GM12878 (cell line): ENCODE results near the gene COPB1. TPM values are rescaled to one million over a fixed set of nuclear protein-coding genes. Genes with fewer than 3 reads are reported as not detected.

ENCODE experiments used
- ATAC-seq: fragments of 200-7000 bp; cut with Tn5 transposase; 3 replicates; pipeline ENCODE4 v1.9.1; 2020; ENCODE audit warnings: mild to moderate bottlenecking, moderate library complexity
- BruUV-seq: library from RNA; stranded (reverse); fragments of 400-500 nt; replicated peaks from 2 replicates; lab custom pipeline; 2021; lab: Mats Ljungman, UMichigan
- CTCF ChIA-PET: fragments of 300-600 bp; sonication (Branson Sonifier 250); formaldehyde crosslinking; extraction: SDS; loops from one replicate; lab custom pipeline; 2021; ENCODE audit warnings: inconsistent platforms; lab: Yijun Ruan, JAX
- POLR2A ChIA-PET: fragments of 350-600 bp; formaldehyde crosslinking; extraction: SDS; loops from one replicate; lab custom pipeline; 2021; ENCODE audit warnings: inconsistent platforms; lab: Charles Lee
- RAD21 ChIA-PET: fragments of 300-600 bp; sonication (Branson Sonifier 250); formaldehyde crosslinking; loops from one replicate; lab custom pipeline; 2023; ENCODE audit warnings: antibody characterized with exemption; ENCODE audit not compliant: unreplicated experiment; lab: Charles Lee
- SMC1A ChIA-PET: fragments of 300-600 bp; sonication (Branson Sonifier 250); formaldehyde crosslinking; loops from one replicate; lab custom pipeline; 2023; ENCODE audit not compliant: unreplicated experiment, uncharacterized antibody; lab: Charles Lee
- DNase-seq: peaks from one replicate; pipeline ENCODE4 v3.0.0-alpha.2; 2011; ENCODE audit warnings: low read depth, low spot score
- FAIRE-seq: peaks from 3 replicates; lab custom pipeline; 2011; peaks lifted over from hg19 to GRCh38; lab: Jason Lieb, UNC
- H2AFZ ChIP-seq: 2 replicates; pipeline ENCODE4 v1.6.0; 2011; ENCODE audit warnings: low read depth, low read length, control low read depth; ENCODE audit not compliant: control insufficient read depth
- H3K27ac ChIP-seq: 2 replicates; pipeline ENCODE4 v1.5.1; 2011; ENCODE audit warnings: control low read depth; ENCODE audit not compliant: control insufficient read depth, insufficient read depth
- H3K27me3 ChIP-seq, 2 experiments: replicated peaks in 1 of 2; 2 replicates each; pipeline versions ENCODE4 v1.6.0 to v1.6.1; 2011; ENCODE audit warnings: low read length in 1 of 2; ENCODE audit not compliant: control insufficient read depth in 2 of 2, insufficient read depth in 2 of 2
- H3K36me3 ChIP-seq, 2 experiments: 2 replicates each; pipeline ENCODE4 v1.5.1; 2011; ENCODE audit warnings: low read length in 1 of 2; ENCODE audit not compliant: control insufficient read depth in 2 of 2, insufficient read depth in 2 of 2
- H3K4me1 ChIP-seq: 2 replicates; pipeline ENCODE4 v1.6.1; 2011; ENCODE audit warnings: mild to moderate bottlenecking, low read length, moderate library complexity, mixed read lengths; ENCODE audit not compliant: control insufficient read depth, insufficient read depth
- H3K4me2 ChIP-seq: 2 replicates; pipeline ENCODE4 v1.6.0; 2011; ENCODE audit warnings: control low read depth; ENCODE audit not compliant: control insufficient read depth, insufficient read depth
- H3K4me3 ChIP-seq: fragments of 200-600 bp; sonication (generic); 2 replicates; pipeline ENCODE4 v1.5.1; 2016
- H3K79me2 ChIP-seq: 2 replicates; pipeline ENCODE4 v1.6.0; 2011; ENCODE audit warnings: low read length; ENCODE audit not compliant: control insufficient read depth, insufficient read depth
- H3K9ac ChIP-seq: 2 replicates; pipeline ENCODE4 v1.8.0; 2011; ENCODE audit warnings: low read length, control low read depth, mixed read lengths; ENCODE audit not compliant: control insufficient read depth, insufficient read depth
- H3K9me3 ChIP-seq: replicated peaks from 3 replicates; pipeline ENCODE4 v1.5.1; 2011; ENCODE audit warnings: mild to moderate bottlenecking, low read length; ENCODE audit not compliant: control insufficient read depth, insufficient read depth
- H4K20me1 ChIP-seq: 2 replicates; pipeline ENCODE4 v1.6.0; 2011; ENCODE audit not compliant: control insufficient read depth, insufficient read depth
- E4F1 ChIP-seq: fragments of 450-650 bp; IDR thresholded peaks from 2 replicates; pipeline ENCODE4 v1.6.1; 2018; ENCODE audit warnings: borderline replicate concordance, mild to moderate bottlenecking; ENCODE audit not compliant: partially characterized antibody
- EGR1 ChIP-seq, 2 experiments: IDR thresholded peaks; 1 replicate in 1 of 2; 2 replicates in 1 of 2; pipeline ENCODE4 v1.6.1; 2011 to 2012; ENCODE audit warnings: low read depth in 2 of 2, low read length in 2 of 2, borderline replicate concordance in 1 of 2, mild to moderate bottlenecking in 1 of 2, moderate library complexity in 1 of 2
- MEF2A ChIP-seq: IDR thresholded peaks from 2 replicates; pipeline ENCODE4 v1.6.1; 2011; ENCODE audit warnings: low read depth, mild to moderate bottlenecking, low read length, moderate library complexity; ENCODE audit not compliant: insufficient read depth
- MYC ChIP-seq: IDR thresholded peaks from 2 replicates; pipeline ENCODE4 v1.6.1; 2011; ENCODE audit warnings: mild to moderate bottlenecking, low read length, moderate library complexity, inconsistent platforms; ENCODE audit not compliant: insufficient read depth, insufficient replicate concordance, insufficient read length, severe bottlenecking
- NFXL1 ChIP-seq: fragments of 450-650 bp; IDR thresholded peaks from 2 replicates; pipeline ENCODE4 v1.6.1; 2017; ENCODE audit warnings: antibody characterized with exemption, mild to moderate bottlenecking, borderline replicate concordance
- PAX5 ChIP-seq: IDR thresholded peaks from 2 replicates; pipeline ENCODE4 v1.6.1; 2011; ENCODE audit warnings: low read depth, low read length, borderline replicate concordance
- RBBP5 ChIP-seq: fragments of 200-600 bp; sonication (generic); conservative IDR thresholded peaks from 2 replicates; pipeline ENCODE4 v1.6.1; 2016
- RFX5 ChIP-seq: IDR thresholded peaks from 2 replicates; pipeline ENCODE4 v1.6.1; 2011; ENCODE audit warnings: low read depth, low read length, improper control_type of control experiment
- SREBF2 ChIP-seq: IDR thresholded peaks from 2 replicates; pipeline ENCODE4 v1.6.1; 2012; ENCODE audit warnings: mild to moderate bottlenecking, low read length
- USF2 ChIP-seq: IDR thresholded peaks from 2 replicates; pipeline ENCODE4 v1.6.1; 2011; ENCODE audit warnings: low read depth, low read length, improper control_type of control experiment, borderline replicate concordance
- ZBTB11 ChIP-seq: fragments of 450-650 bp; formaldehyde crosslinking; IDR thresholded peaks from 2 replicates; pipeline ENCODE4 v1.5.0; 2022; ENCODE audit warnings: mild to moderate bottlenecking, missing genetic modification characterization
- WGBS: methylation state at CpG from one replicate; pipeline ENCODE4 v1.1.6; 2016; ENCODE audit warnings: low lambda C conversion rate; ENCODE audit not compliant: insufficient replicate concordance, insufficient coverage; ENCODE audit errors: missing lambda C conversion rate; 5-methylcytosine and 5-hydroxymethylcytosine counted together
- in situ Hi-C: fragments of 300-500 bp; cut with MboI; formaldehyde crosslinking; loops from 9 replicates; pipeline ENCODE4 v1.14.3; 2018; ENCODE audit warnings: mixed read lengths
- intact Hi-C: fragments of 100-400 bp; cut with micrococcal nuclease; formaldehyde crosslinking; loops from one replicate; pipeline ENCODE4 v1.14.2; 2022; ENCODE audit not compliant: unreplicated experiment
- polyA plus RNA-seq, 11 experiments: library from polyadenylated mRNA; depleted of rRNA in 4 of 11; unstranded in 6 of 11; stranded (reverse) in 5 of 11; fragments of >200 nt; fragmentation: Nextera tagmentation in 4 of 11; fragmentation: Illumina TruSeq in 1 of 11; extraction: Ambion mirVana in 4 of 11; extraction: Trizol in 1 of 11; gene quantifications; 1 replicate in 1 of 11; 2 replicates in 10 of 11; pipeline versions ENCODE4 v1.2.1 to v1.2.3, GENCODE V29; 2011 to 2016; ENCODE audit warnings: inconsistent platforms in 2 of 11, missing spikeins in 2 of 11, low read depth in 1 of 11
- total RNA-seq, 4 experiments: library from RNA; depleted of rRNA in 3 of 4; stranded (reverse); fragments of >200 nt in 3 of 4; fragmentation: Illumina TruSeq in 1 of 4; extraction: Trizol in 1 of 4; gene quantifications; 2 replicates each; pipeline versions ENCODE4 v1.2.1 to v1.2.3, GENCODE V29; 2013 to 2021
- TF ChIP-seq, protein P1 (sequence below): fragments of 450-650 bp; IDR thresholded peaks from 2 replicates; pipeline ENCODE4 v1.6.1; 2017; ENCODE audit warnings: mild to moderate bottlenecking, moderate library complexity

COPB1 gene
- total and polyA plus RNA-seq, 10 of the 15 experiments (the other 5 are each of a cell fraction or from before 2014, with no cell fraction given): 67.0 to 149 (median 109) TPM

- Histone ChIP-seq H3K79me2 (no peaks in the 10 kb centered on the region), H3K27me3 (no peaks in the 10 kb centered on the region), H3K9ac (no peak overlapping the region), H3K4me1 (no peaks in the 10 kb centered on the region), H3K4me3 (no peak overlapping the region), H3K27ac (no peak overlapping the region), H3K9me3 (no peaks in the 10 kb centered on the region), H4K20me1 (no peaks in the 10 kb centered on the region), H2AFZ (no peak overlapping the region), H3K36me3 (peaks cover 7 to 44% of the 10 kb centered on the region in 2 experiments), H3K4me2 (no peak overlapping the region)
- intact Hi-C loops: no loop called here
- SMC1A ChIA-PET: interaction anchor here (0.7 to 1.4 kb wide), 3 partner anchors 9 to 1344 kb away, joined by 3 to 5 read pairs (median 4); no protein-coding TSS in a partner anchor
- ATAC-seq (no peak), FAIRE-seq (no peak), DNase-seq (no peak)
- in situ Hi-C loops: no loop called here
- WGBS: 100% methylated on average over 1 of the region's 1 CpG
- no TSS peak for BruUV-seq
- RAD21 ChIA-PET: no interaction called here
- CTCF ChIA-PET: interaction anchor here (1.1 to 1.2 kb wide), 2 partner anchors 11 to 171 kb away, joined by 3 to 4 read pairs; no protein-coding TSS in a partner anchor
- POLR2A ChIA-PET: interaction anchor here (0.6 to 1.5 kb wide), 4 partner anchors 9 to 670 kb away, joined by 3 to 4 read pairs (median 3); no protein-coding TSS in a partner anchor
- TF ChIP-seq ZBTB11 (CRISPR knock-in tag): no peak
- TF ChIP-seq, protein P1, sequence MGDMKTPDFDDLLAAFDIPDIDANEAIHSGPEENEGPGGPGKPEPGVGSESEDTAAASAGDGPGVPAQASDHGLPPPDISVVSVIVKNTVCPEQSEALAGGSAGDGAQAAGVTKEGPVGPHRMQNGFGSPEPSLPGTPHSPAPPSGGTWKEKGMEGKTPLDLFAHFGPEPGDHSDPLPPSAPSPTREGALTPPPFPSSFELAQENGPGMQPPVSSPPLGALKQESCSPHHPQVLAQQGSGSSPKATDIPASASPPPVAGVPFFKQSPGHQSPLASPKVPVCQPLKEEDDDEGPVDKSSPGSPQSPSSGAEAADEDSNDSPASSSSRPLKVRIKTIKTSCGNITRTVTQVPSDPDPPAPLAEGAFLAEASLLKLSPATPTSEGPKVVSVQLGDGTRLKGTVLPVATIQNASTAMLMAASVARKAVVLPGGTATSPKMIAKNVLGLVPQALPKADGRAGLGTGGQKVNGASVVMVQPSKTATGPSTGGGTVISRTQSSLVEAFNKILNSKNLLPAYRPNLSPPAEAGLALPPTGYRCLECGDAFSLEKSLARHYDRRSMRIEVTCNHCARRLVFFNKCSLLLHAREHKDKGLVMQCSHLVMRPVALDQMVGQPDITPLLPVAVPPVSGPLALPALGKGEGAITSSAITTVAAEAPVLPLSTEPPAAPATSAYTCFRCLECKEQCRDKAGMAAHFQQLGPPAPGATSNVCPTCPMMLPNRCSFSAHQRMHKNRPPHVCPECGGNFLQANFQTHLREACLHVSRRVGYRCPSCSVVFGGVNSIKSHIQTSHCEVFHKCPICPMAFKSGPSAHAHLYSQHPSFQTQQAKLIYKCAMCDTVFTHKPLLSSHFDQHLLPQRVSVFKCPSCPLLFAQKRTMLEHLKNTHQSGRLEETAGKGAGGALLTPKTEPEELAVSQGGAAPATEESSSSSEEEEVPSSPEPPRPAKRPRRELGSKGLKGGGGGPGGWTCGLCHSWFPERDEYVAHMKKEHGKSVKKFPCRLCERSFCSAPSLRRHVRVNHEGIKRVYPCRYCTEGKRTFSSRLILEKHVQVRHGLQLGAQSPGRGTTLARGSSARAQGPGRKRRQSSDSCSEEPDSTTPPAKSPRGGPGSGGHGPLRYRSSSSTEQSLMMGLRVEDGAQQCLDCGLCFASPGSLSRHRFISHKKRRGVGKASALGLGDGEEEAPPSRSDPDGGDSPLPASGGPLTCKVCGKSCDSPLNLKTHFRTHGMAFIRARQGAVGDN: no peak
- no peak for TF ChIP-seq RBBP5
- TF ChIP-seq USF2: no peak
- no peak for TF ChIP-seq PAX5
- TF ChIP-seq EGR1 (IDR thresholded peaks at IDR 0.05; ENCODE audit: borderline replicate concordance in 1 of 2, low read depth in 2 of 2, low read length in 2 of 2): no peak
- no peak for TF ChIP-seq SREBF2
- TF ChIP-seq RFX5: no peak
- TF ChIP-seq MEF2A: no peak
- TF ChIP-seq NFXL1: no peak
- no peak for TF ChIP-seq MYC
- TF ChIP-seq E4F1: no peak
Observed at GRCh38 chr11:14471127-14471526, 28.5 kb downstream of the COPB1 start.
